Caco-2 (cell line): ENCODE data around the gene CLPSL1. TPM values are rescaled to one million over a fixed set of nuclear protein-coding genes. Genes with fewer than 3 reads are reported as not detected.

Experiments used
- BruUV-seq: library from RNA; stranded (reverse); fragments of 400-500 nt; replicated peaks from 2 replicates; lab custom pipeline; 2021; lab: Mats Ljungman, UMichigan
- CTCF ChIA-PET: fragments of 300-600 bp; sonication (Branson Sonifier 250); formaldehyde crosslinking; loops from one replicate; lab custom pipeline; 2022; ENCODE audit warnings: antibody characterized with exemption; lab: Charles Lee
- POLR2A ChIA-PET: fragments of 300-600 bp; sonication (Branson Sonifier 250); formaldehyde crosslinking; loops from one replicate; lab custom pipeline; 2022; ENCODE audit warnings: antibody characterized with exemption; lab: Charles Lee
- DNase-seq, 2 experiments: peaks; one replicate each; pipeline versions ENCODE4 v3.0.0 to v3.0.0-alpha.2; 2020 to 2022
- H3K27me3 ChIP-seq: replicated peaks from 2 replicates; pipeline ENCODE4 v1.6.0; 2011; ENCODE audit warnings: low read length; ENCODE audit not compliant: control insufficient read depth, insufficient read depth
- H3K36me3 ChIP-seq: 2 replicates; pipeline ENCODE4 v1.5.1; 2011; ENCODE audit warnings: low read length; ENCODE audit not compliant: control insufficient read depth, insufficient read depth
- H3K4me1 ChIP-seq: fragments of 250-450 bp; sonication (Bioruptor Pico); 2 replicates; pipeline ENCODE4 v1.5.1; 2020; ENCODE audit warnings: mild to moderate bottlenecking
- H3K4me3 ChIP-seq: 2 replicates; pipeline ENCODE4 v1.5.1; 2011; ENCODE audit warnings: low read depth, mild to moderate bottlenecking, control low read depth, low read length
- H3K9me3 ChIP-seq: fragments of 250-450 bp; sonication (Bioruptor Pico); 2 replicates; pipeline ENCODE4 v1.5.1; 2020; ENCODE audit warnings: mild to moderate bottlenecking, moderate library complexity
- H3K27ac Mint-ChIP-seq: one replicate; pipeline ENCODE4 v1.8.0; 2022; ENCODE audit warnings: mixed read lengths; ENCODE audit not compliant: unreplicated experiment
- H3K27me3 Mint-ChIP-seq: one replicate; pipeline ENCODE4 v1.8.0; 2022; ENCODE audit warnings: mixed read lengths; ENCODE audit not compliant: insufficient read depth, unreplicated experiment
- H3K36me3 Mint-ChIP-seq: one replicate; pipeline ENCODE4 v1.8.0; 2022; ENCODE audit warnings: mild to moderate bottlenecking, mixed read lengths; ENCODE audit not compliant: insufficient read depth, unreplicated experiment
- H3K4me1 Mint-ChIP-seq: one replicate; pipeline ENCODE4 v1.8.0; 2022; ENCODE audit warnings: low read depth, mixed read lengths; ENCODE audit not compliant: unreplicated experiment
- H3K4me3 Mint-ChIP-seq: one replicate; pipeline ENCODE4 v1.8.0; 2022; ENCODE audit warnings: mild to moderate bottlenecking, moderate library complexity, mixed read lengths; ENCODE audit not compliant: unreplicated experiment
- H3K9me3 Mint-ChIP-seq: one replicate; pipeline ENCODE4 v1.8.0; 2022; ENCODE audit warnings: mixed read lengths; ENCODE audit not compliant: unreplicated experiment
- CTCF ChIP-seq, 2 experiments: fragments of 200-600 bp in 1 of 2; IDR thresholded peaks; 1 replicate in 1 of 2; 2 replicates in 1 of 2; pipeline versions ENCODE4 v1.5.1 to v1.8.0; 2011 to 2022; ENCODE audit warnings: antibody characterized with exemption in 1 of 2, control low read depth in 1 of 2, inconsistent platforms in 1 of 2, low read depth in 1 of 2, low read length in 1 of 2, mild to moderate bottlenecking in 1 of 2, moderate library complexity in 1 of 2; ENCODE audit not compliant: insufficient read depth in 1 of 2, severe bottlenecking in 1 of 2, unreplicated experiment in 1 of 2
- intact Hi-C: fragments of 100-400 bp; cut with micrococcal nuclease; formaldehyde crosslinking; loops from one replicate; pipeline ENCODE4 v1.10.0; 2022; ENCODE audit not compliant: unreplicated experiment
- total RNA-seq: library from RNA; stranded (reverse); gene quantifications from 2 replicates; pipeline ENCODE4 v1.2.3, GENCODE V29; 2022

CLPSL1 gene
- total RNA-seq, 1 experiment from 2014 or later, result not detected

- ChIA-PET CTCF (no interaction called here), POLR2A (no interaction called here)
- Histone ChIP-seq H3K27me3 (no peaks in the 10 kb centered on the region), H3K4me3 (no peak overlapping the region), H3K36me3 (no peaks in the 10 kb centered on the region), H3K9me3 (no peaks in the 10 kb centered on the region), H3K4me1 (no peaks in the 10 kb centered on the region)
- H3K27ac Mint-ChIP-seq, result no peak overlapping the region
- no peaks in the 10 kb centered on the region for H3K9me3 Mint-ChIP-seq
- peaks cover 6% of the 10 kb centered on the region for H3K4me1 Mint-ChIP-seq
- H3K4me3 Mint-ChIP-seq, result no peak overlapping the region
- no peaks in the 10 kb centered on the region for H3K27me3 Mint-ChIP-seq
- no peak for TF ChIP-seq CTCF (IDR thresholded peaks at IDR 0.05; ENCODE audit: insufficient read depth in 1 of 2, low read depth in 1 of 2, low read length in 1 of 2, severe bottlenecking in 1 of 2, unreplicated experiment in 1 of 2)
- intact Hi-C loops, result no loop called here
- no peak for DNase-seq
- BruUV-seq, result no TSS peak
- H3K36me3 Mint-ChIP-seq, result no peaks in the 10 kb centered on the region
Measured at GRCh38 chr6:35811699-35811995, 30.8 kb downstream of the CLPSL1 start.

GRCh38 chr6:35817515-35817914, 36.7 kb downstream of the CLPSL1 start:
- Mint-ChIP-seq H3K27ac (no peak overlapping the region), H3K4me1 (no peaks in the 10 kb centered on the region), H3K27me3 (no peaks in the 10 kb centered on the region), H3K36me3 (no peaks in the 10 kb centered on the region), H3K9me3 (no peaks in the 10 kb centered on the region), H3K4me3 (no peak overlapping the region)
- Histone ChIP-seq H3K4me1 (no peaks in the 10 kb centered on the region), H3K4me3 (no peak overlapping the region), H3K9me3 (peaks cover 6% of the 10 kb centered on the region; the same call in 1 of the 2 replicates), H3K27me3 (no peaks in the 10 kb centered on the region), H3K36me3 (no peaks in the 10 kb centered on the region)
- TF ChIP-seq CTCF (IDR thresholded peaks at IDR 0.05; ENCODE audit: insufficient read depth in 1 of 2, low read depth in 1 of 2, low read length in 1 of 2, severe bottlenecking in 1 of 2, unreplicated experiment in 1 of 2), result no peak
- no peak for DNase-seq
- intact Hi-C loops, result no loop called here
- CTCF ChIA-PET, result no interaction called here
- no TSS peak for BruUV-seq
- POLR2A ChIA-PET, result no interaction called here

GRCh38 chr6:35823601-35824000, 42.8 kb downstream of the CLPSL1 start:
- BruUV-seq, result no TSS peak
- Mint-ChIP-seq H3K27ac (no peak overlapping the region), H3K36me3 (no peaks in the 10 kb centered on the region), H3K9me3 (no peaks in the 10 kb centered on the region), H3K4me1 (no peaks in the 10 kb centered on the region), H3K27me3 (no peaks in the 10 kb centered on the region), H3K4me3 (no peak overlapping the region)
- intact Hi-C loops, result no loop called here
- DNase-seq, result no peak
- Histone ChIP-seq H3K4me3 (no peak overlapping the region), H3K36me3 (no peaks in the 10 kb centered on the region), H3K27me3 (no peaks in the 10 kb centered on the region), H3K9me3 (no peaks in the 10 kb centered on the region), H3K4me1 (no peaks in the 10 kb centered on the region)
- ChIA-PET POLR2A (no interaction called here), CTCF (no interaction called here)
- TF ChIP-seq CTCF (IDR thresholded peaks at IDR 0.05; ENCODE audit: insufficient read depth in 1 of 2, low read depth in 1 of 2, low read length in 1 of 2, severe bottlenecking in 1 of 2, unreplicated experiment in 1 of 2), result no peak
